GM18858 (cell line): ENCODE results near the gene GKN2.
"Not testable (repeated sequence)": the region's sequence is repeated elsewhere in the genome, so short reads cannot be mapped to it uniquely, and the experiment has no call there.

Source experiments
- ATAC-seq: cut with Tn5 transposase; IDR thresholded peaks from one replicate; pipeline ENCODE4 v1.9.1; 2021; ENCODE audit not compliant: unreplicated experiment

The GKN2 gene

GRCh38 chr2:68920481-68921170 is 32.1 kb downstream of the GKN2 start:
- ATAC-seq: no peak

- no peak for ATAC-seq
Observed at GRCh38 chr2:68918497-68918896, 34.2 kb downstream of the GKN2 start.

GRCh38 chr2:68917034-68917718 is 35.5 kb downstream of the GKN2 start:
- no peak for ATAC-seq

- no peak for ATAC-seq
Observed at GRCh38 chr2:68916226-68916625, 36.5 kb downstream of the GKN2 start.

- no peak for ATAC-seq
Observed at GRCh38 chr2:68915393-68915792, 37.3 kb downstream of the GKN2 start.

GRCh38 chr2:68913359-68913758 is 39.3 kb downstream of the GKN2 start:
- no peak for ATAC-seq

GRCh38 chr2:68912732-68913131 is 40.0 kb downstream of the GKN2 start:
- no peak for ATAC-seq

GRCh38 chr2:68912111-68912510 is 40.6 kb downstream of the GKN2 start:
- ATAC-seq: no peak

- ATAC-seq: no peak
Observed at GRCh38 chr2:68911709-68912108, 41.0 kb downstream of the GKN2 start.

- ATAC-seq: no peak
Observed at GRCh38 chr2:68911246-68911645, 41.4 kb downstream of the GKN2 start.

GRCh38 chr2:68909793-68910674 is 42.7 kb downstream of the GKN2 start:
- peak; percentile 43 for ATAC-seq

- ATAC-seq: peak; percentile 92
Observed at GRCh38 chr2:68908392-68908970, 44.2 kb downstream of the GKN2 start.

- ATAC-seq: no peak
Observed at GRCh38 chr2:68907920-68908253, 44.8 kb downstream of the GKN2 start.

GRCh38 chr2:68907232-68907919 is 45.3 kb downstream of the GKN2 start:
- no peak for ATAC-seq

GRCh38 chr2:68906716-68907115 is 46.0 kb downstream of the GKN2 start:
- ATAC-seq: no peak

GRCh38 chr2:68905116-68905515 is 47.6 kb downstream of the GKN2 start:
- ATAC-seq: no peak

GRCh38 chr2:68901561-68901960 is 51.1 kb downstream of the GKN2 start:
- no peak for ATAC-seq

- no peak for ATAC-seq
Observed at GRCh38 chr2:68901199-68901514, 51.5 kb downstream of the GKN2 start.

GRCh38 chr2:68900496-68901198 is 52.0 kb downstream of the GKN2 start:
- ATAC-seq: no peak

GRCh38 chr2:68895981-68896380 is 56.7 kb downstream of the GKN2 start:
- ATAC-seq: not testable (repeated sequence)
